NCI-H187 treated with DMSO at 0.1 percent for 48 hours (cell line): ENCODE results near the gene PIM3.
A peak's percentile ranks its signal among the peaks of the same experiment; 100 is the strongest.

Experiments used
- DNase-seq: peaks from one replicate; lab custom pipeline; 2025; lab: John Stamatoyannopoulos, UW

PIM3 gene

DNA sequence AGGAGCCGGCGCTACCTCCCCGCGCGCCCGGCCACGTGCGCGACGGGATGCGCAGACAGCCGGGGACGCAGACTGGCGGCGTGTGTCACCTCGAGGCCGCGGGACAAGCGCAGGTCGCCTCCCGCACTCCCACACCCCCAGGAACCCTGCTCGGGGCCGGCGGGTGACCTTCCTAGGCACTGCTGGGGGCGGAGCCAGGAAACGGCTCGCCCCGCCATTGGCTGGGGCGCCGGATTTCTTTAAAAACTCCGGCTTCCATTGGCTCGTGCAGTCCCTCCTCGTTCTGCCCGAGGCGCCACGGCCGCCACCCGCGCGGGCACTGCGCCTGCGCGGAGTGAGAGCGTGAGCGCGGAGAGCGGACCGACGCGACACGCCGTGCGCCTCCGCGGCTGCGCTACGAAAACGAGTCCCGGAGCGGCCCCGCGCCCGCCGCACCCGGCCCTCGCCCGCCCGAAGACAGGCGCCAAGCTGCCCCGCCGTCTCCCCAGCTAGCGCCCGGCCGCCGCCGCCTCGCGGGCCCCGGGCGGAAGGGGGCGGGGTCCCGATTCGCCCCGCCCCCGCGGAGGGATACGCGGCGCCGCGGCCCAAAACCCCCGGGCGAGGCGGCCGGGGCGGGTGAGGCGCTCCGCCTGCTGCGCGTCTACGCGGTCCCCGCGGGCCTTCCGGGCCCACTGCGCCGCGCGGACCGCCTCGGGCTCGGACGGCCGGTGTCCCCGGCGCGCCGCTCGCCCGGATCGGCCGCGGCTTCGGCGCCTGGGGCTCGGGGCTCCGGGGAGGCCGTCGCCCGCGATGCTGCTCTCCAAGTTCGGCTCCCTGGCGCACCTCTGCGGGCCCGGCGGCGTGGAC is at the start of gene PIM3:
PIM3 (plus strand) TSS at position 614 of the 846 bp plus-strand sequence; CDS start at position 790, 176 bp downstream.
- DNase-seq, result peak; percentile 4

DNA sequence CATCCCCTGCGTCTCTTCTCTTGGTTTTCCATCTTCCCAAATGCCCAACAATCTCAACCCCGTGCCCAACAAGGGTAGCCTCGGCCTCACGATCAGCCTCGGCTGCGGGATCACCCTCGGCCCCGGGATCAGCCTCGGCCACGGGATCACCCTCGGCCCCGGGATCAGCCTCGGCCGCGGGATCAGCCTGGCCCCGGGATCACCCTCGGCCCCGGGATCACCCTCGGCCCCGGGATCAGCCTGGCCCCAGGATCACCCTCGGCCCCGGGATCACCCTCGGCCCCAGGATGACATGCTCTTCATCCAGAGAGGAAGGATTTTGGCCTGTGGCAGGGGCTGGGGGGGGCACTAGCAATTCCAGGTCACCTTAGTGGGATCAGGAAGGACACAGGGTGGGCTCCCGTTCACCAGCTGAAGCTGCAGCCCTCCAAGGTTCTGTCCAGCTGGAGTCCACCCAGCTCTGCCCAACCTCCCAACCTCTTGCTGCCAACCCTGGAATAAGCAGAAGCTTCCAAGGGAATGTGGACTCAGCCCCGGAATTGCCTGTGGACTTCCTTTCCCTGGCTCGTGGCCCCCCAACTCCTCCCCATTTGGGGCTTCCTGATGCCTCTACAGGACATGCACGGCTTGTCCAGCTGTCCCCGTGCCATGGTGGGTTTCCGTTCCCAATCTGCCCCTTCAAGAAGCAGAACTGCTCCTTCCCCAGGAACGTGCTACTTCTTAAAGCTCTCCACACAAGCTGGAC is 48.5 kb upstream of the PIM3 start:
- no peak for DNase-seq

DNA sequence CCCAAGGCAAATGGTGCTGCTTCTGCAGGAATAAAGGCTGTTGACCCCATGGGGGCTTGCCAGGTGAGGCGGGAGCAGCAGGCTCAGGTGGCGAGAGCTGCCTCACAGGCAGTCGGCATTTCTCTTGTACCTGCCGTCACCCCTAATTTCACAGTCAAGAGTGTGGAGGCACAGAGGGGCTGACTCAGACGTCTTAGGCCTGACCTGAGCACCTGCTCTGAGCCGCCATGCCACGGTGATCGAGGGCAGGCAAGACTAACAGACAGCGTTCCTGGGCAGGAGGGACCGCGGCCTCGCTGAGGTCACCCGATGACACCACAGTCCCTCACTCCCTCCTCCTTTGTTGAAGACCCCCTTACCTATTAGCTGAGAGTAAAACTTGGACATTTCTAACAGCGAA is 47.5 kb upstream of the PIM3 start:
- no peak for DNase-seq

DNA sequence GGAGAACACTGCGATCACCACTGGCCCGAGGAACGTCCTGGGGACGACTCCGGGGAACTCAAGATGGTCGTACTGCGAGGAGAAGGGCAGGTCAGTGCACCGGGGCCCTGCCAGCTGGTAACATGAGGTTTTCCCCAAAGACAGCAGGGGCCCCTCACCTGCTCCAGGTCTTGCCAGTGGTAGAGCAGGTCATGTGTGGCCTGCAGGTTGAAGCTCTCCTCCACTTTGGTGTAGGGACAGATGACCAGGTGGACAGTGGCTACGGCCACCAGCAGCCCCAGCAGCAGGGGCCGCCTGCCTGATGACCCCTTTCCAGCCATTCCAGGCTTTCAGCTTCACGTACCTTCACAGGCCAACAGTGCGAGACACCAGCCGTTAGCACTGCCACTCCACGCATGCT is 47.1 kb upstream of the PIM3 start:
- no peak for DNase-seq

DNA sequence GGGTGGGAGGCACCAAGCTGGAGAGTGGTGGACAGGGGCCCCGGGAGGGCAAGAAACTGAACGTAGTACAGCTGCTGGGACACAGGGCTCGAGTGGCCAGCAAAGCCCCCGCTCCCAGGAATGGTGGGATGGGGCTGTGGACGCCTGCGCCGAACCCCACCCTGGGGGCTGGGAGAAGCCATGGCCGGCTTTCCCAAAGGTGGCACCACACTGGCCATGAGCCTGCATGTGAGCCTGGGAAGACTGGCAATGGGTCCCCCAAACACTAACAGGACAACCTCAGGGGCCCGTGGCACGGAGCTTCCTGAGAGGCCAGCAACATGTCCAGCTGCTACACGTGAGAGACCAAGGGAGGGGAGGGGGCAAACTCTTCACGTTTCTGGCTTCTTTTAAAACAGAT is 46.3 kb upstream of the PIM3 start:
- no peak for DNase-seq

DNA sequence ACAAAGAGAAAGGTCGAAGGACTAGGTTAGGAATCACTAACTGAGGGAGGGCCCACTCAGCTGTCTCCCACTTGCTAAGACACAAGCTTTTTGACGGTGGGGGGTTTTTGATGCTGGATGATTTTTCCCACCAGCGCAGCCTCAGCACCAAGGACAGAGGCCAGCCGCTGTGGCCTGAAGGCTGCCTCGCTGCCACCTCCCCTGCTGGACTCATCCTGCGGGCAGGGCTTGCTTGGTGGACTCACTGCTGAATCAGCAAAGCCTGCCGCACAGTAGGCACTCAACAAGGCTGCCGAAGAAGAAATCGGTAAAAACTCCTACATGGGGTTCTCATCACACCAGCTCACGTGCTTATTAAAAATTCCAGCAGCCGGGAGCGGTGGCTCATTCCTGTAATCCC is 45.0 kb upstream of the PIM3 start:
- DNase-seq, result no peak

DNA sequence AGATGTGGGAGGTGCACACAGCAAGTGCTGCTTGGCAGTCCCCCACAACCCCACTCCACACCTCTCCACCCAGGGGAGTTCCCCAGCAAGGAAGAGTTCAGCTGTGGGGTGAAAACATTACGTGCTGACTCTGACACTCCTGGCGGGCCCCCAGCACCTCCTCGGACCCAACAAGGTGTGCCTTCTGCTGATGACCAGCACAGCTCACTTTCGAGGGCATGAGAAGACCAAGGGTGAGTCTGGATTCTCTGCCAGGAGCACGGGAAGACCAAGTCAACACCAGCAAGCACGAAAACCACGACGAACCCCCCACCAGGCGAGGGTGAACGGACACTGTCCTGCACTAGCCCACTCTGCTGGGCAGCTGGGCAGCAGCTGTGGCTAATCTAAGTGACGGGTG is 43.7 kb upstream of the PIM3 start:
- DNase-seq, result no peak

DNA sequence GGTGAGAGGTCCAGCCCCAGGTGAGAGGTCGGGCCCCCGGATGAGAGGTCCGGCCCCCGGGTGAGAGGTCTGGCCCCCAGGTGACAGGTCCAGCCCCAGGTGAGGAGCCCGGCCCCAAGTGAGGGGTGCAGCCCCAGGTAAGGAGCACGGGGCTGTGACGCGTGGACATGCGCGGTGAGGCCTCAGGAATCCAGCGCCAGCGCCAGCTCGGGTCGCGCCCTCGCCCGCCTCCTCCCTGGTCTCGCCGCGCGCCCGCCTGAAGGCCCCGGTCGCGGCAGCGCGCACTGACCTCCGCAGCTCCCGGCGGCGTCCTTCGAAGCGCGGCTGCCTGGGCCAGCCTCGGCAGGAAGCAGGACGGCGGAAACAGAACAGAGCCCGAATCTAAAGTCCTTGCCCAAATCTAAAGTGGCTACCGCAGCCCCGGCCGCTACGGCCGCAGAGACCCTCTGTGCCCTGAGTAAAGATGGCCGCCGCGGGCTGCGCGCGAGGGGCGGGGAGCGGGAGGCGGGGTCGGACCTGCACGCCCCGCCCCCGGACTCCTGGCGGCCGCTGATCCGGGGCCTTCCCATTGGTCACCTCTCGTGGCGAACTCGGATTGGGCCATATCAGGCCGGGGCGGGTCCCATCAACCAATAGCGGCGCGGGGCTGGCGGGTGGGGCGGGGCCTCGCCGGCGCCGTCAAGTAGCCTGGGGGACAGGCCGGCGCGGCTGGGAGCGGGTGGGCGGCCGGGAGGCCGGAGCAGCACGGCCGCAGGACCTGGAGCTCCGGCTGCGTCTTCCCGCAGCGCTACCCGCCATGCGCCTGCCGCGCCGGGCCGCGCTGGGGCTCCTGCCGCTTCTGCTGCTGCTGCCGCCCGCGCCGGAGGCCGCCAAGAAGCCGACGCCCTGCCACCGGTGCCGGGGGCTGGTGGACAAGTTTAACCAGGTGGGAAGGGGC is 42.3 kb upstream of the PIM3 start, which contains the start of the genes ALG12 and CRELD2:
ALG12 (minus strand) TSS at position 465 of the 937 bp plus-strand sequence. CDS start 4,673 bp downstream, outside the sequence.
CRELD2 (plus strand) TSS at position 661 of the 937 bp plus-strand sequence; CDS start at position 797, 136 bp downstream.
- no peak for DNase-seq

DNA sequence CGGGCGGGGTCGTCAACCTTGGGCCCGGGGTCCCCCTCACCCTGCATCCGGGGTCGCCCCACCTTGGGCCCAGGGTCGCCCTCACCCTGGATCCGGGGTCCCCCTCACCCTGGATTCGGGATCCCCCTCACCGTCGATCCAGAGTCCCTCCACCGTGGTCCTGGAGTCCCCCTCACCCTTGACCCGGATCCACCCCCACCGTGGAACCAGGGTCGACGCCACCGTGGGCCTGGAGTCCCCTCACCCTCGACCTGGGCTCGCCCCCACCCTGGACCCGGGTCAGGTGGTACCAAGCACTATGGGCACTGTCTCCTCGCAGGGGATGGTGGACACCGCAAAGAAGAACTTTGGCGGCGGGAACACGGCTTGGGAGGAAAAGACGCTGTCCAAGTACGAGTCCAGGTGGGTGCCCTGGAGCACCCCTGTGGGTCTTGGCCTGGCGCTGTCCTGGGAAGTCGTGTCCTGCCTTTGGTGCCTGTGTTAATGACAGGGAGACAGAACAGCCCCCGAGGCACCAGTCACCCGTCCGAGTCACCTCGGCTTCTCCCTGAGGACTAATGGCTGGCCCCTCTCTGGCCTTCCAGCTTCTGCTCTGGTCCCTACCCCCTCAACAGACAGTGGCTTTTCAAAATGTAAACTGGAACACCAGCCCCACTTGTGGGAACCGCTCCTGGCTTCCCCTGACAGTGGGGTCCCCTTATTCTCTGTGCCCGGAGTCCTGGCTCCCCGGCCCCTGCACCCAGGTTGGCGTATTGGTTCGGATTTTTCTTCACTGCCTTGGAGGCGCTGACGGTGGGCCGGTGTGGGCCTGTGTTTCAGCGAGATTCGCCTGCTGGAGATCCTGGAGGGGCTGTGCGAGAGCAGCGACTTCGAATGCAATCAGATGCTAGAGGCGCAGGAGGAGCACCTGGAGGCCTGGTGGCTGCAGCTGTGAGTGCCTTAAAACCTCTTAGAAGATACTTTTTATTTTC is 41.4 kb upstream of the PIM3 start:
- no peak for DNase-seq

DNA sequence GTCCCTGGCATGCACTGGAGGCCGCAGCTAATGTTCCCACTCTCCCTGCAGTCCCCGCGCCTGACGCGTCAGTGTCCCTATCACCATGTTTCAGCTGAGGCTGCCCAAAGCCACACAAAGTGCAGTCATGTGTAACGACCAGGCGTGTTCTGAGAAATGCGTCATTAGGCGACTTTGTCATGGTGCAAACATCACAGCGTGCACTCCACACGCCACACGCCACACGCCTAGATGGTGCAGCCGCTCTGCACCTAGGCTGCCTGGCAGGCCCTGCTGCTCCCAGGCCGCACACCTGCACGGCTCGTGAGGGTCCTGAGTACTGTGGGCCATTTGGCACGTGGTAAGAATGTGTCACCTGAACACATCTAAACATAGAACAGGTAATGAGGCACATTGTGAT is 39.7 kb upstream of the PIM3 start:
- DNase-seq, result no peak

DNA sequence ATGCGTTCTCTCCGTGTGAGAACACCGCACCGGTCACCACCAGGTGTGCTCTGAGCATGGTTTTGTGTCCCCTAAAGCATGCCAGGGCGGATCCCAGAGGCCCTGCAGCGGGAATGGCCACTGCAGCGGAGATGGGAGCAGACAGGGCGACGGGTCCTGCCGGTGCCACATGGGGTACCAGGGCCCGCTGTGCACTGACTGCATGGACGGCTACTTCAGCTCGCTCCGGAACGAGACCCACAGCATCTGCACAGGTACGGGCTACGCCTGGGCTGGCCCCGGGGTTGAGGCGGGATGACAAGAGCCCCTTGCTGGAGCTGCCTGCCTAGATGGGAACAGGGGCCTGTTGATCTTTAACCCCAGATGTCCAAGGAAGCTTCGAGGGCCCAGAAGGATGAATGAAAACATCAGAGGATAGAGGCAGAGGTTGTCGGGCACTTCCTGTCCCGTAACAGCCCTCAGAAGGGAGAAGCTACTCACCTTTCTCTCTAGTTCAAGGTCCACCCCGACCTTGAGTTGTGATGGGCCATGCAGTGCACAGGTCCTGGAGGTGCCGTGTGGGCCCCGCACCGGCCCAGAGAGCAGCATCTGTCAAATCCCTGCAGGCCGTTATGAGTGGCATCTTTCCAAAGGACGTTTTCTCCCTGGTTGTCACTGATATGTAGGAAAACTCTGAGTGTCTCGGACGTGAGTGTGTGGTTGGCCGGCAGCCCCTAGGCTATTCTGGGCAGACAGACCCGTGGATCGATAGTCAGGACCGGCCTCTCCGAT is 38.9 kb upstream of the PIM3 start:
- DNase-seq, result no peak

DNA sequence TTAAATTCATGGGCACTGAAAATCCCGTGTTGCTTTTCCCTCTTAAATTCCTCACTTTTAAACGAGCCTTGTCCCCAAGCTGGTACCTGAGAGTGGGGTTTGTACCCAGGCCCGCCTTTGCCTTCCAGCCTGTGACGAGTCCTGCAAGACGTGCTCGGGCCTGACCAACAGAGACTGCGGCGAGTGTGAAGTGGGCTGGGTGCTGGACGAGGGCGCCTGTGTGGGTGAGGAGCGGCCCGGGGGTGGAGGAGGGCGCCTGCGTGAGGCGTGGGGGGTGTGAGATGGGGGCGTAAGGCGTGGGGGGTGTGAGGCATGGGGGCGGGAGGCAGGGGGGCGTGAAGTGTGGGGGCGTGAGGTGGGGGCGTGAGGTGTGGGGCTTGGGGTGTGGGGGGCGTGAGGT is 38.1 kb upstream of the PIM3 start:
- no peak for DNase-seq

DNA sequence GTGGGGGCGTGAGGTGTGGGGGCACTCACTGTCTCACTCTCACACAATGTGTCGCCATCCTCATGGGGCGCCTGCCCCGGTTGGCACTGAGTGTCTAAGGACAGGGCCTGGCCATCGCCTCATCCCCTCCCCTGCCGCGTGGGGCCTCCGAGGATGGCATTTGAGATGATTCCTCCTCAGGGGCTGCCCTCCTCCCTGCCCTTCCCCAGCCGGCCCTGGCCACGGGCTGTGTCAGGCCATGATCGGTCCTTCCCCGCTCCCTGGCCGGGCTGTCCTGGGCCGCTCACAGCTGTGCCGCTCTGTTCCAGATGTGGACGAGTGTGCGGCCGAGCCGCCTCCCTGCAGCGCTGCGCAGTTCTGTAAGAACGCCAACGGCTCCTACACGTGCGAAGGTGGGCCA is 37.6 kb upstream of the PIM3 start:
- no peak for DNase-seq

DNA sequence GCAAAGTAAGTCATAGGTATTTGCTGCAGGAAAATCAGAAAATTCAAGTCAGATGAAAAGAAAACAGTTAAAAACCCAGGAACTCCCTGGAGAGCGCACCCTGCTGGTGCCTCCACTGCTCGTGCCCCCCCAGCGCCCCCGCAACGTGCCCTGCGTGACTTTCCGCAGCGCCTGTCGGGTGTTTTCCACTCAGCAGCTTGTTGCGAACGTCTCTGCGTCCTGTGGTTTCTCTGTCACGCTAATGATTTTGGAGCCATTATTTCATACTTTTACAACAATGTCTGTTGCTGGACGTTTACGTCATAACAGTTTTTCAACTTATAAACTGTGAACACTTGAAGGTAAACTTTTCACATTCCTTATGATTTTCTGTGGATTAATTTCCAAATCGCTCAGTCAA is 37.1 kb upstream of the PIM3 start:
- DNase-seq, result no peak

DNA sequence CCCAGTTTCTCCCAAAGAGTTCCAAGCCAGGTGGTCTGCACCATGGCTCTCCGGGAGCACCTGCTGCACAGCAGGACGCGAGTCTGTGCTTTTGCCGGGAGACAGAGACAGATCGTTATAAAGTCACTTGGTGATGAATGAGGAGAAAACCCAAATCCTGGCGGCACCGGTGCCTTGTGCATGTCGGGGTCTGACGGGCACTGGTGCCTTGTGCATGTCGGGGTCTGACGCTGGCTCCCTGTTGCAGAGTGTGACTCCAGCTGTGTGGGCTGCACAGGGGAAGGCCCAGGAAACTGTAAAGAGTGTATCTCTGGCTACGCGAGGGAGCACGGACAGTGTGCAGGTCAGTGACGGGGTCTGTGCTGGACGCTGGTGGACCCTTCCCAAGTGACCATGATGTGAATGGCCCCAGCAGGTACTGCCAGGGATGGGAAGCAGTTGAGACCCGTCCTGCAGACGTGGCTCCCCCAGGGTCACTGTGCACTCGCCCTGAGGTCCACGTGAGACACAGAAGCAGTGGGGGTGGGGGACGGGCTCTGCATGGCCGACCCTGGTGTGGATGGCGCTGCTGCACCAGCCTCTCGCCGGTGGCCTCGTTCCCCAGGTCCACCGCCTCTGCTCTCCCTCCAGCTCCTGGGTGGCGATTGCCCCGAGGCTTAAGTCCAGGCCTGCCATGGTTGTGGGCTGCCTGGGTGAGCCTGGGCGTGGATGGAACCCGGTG is 36.3 kb upstream of the PIM3 start:
- no peak for DNase-seq

DNA sequence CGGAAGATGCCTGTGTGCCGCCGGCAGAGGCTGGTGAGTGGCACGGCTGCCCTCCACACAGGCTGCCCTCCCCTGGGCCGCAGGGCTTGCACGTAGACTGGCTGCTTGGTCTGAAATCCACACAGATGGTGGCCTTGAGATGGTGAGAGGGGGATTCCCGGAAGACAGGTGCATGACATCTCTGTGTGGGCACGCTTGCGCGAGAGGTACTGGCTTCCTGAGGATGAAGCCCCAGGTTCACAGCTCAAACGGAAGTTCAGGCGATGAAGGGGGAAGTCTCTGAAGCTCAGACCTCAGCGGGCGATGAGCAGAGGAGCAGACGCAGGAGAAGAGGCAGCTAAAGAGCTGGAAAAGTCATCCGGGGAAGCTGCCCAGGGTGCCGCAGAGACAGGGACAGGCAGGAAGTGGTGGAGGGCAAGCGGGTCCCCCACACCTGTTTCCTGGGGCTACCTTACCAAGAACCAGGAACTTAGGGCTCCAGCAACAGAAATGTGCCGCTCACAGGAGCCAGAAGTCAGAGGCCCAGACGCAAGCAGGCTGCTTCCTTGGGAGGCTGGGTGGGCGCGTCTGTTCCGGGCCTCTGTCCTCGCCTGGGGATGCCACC is 34.9 kb upstream of the PIM3 start:
- DNase-seq, result no peak

DNA sequence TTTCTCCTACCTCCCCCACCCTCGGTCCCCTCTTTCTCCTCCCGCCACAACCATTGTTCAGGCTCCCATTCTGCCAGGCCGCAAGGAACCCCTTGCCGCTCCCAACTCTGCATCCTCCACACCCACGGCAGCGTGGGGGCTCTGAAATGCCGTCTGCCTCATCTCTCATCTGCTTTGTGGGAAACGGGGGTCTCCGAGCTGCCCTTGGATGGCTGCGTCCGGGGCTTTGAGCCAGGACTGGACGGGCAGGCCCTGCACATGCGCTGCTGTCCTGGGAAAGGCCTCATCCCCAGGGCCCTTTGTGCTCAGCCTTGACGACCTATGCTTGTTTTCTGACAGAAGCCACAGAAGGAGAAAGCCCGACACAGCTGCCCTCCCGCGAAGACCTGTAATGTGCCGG is 33.7 kb upstream of the PIM3 start:
- no peak for DNase-seq

DNA sequence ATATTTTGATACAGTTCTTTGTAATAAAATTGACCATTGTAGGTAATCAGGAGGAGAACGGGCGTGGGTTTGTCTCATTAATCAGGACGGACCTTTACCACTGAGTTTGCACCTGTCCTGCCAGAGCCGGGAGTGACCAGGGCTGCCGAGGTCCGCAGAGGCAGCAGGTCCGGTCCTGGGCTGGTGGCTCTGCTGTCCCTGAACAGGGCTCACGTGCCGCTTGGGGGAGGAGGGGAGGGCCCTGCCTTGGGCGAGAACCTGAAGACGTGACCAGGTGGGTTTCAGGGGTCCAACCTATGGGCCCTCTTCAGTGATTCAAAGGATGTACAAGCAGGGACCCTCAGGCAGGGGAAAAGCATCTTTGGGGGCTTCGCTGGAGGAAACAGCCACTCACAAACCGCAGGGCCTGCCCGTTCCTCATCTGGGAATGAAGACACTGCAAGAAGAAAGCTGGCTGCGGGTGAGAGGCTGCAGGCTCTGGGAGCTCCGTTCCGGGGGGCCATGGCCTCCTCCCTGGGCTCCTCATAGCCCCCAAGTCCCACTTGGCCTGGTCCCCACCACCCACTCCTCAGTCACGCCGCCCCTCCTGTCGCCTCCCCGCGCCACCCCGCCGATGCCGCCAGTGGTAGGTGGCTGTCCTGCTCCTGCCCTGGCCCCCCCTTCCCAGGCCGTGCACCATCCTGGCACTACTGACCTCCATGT is 32.9 kb upstream of the PIM3 start:
- DNase-seq, result no peak

DNA sequence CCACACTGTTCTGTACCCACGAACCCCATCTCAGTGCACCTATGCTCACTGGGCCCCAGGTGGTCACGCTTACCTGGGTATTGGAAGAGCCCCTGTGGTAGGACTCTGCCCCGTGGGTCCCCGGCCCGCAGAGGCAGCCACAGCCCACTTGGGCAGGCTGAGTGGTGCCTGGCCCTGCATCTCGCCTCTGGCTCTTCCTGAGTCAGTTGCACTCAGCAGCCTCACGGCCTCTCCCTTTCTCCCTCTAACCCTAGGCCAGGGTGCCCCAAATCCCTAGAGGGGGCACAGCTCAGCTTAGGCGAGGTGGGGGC is 32.4 kb upstream of the PIM3 start:
- no peak for DNase-seq
